HG03045 (cell line): ENCODE data around the gene PPP1R14C.

Experiments
- ATAC-seq: cut with Tn5 transposase; IDR thresholded peaks from one replicate; pipeline ENCODE4 v1.9.1; 2021; ENCODE audit warnings: mild to moderate bottlenecking, moderate library complexity; ENCODE audit not compliant: unreplicated experiment

Gene PPP1R14C

GRCh38 chr6:150142670-150143515 lies at the start of gene PPP1R14C:
TSS of gene PPP1R14C (plus strand) at chr6:150143044. CDS start at chr6:150143193, 149 bp downstream.
- no peak for ATAC-seq

GRCh38 chr6:150093397-150093796 lies 49.4 kb upstream of the PPP1R14C start:
- ATAC-seq, result no peak

GRCh38 chr6:150098155-150098554 lies 44.7 kb upstream of the PPP1R14C start:
- no peak for ATAC-seq

- no peak for ATAC-seq
Measured at GRCh38 chr6:150099546-150099945, 43.3 kb upstream of the PPP1R14C start.

- ATAC-seq, result no peak
Measured at GRCh38 chr6:150099953-150100352, 42.9 kb upstream of the PPP1R14C start.

- ATAC-seq, result no peak
Measured at GRCh38 chr6:150100745-150101144, 42.1 kb upstream of the PPP1R14C start.

GRCh38 chr6:150102750-150103270 lies 40.0 kb upstream of the PPP1R14C start:
- ATAC-seq, result no peak

GRCh38 chr6:150112233-150112632 lies 30.6 kb upstream of the PPP1R14C start:
- ATAC-seq, result no peak

GRCh38 chr6:150115769-150116168 lies 27.1 kb upstream of the PPP1R14C start:
- ATAC-seq, result no peak

GRCh38 chr6:150116200-150116800 lies 26.5 kb upstream of the PPP1R14C start:
- ATAC-seq, result no peak

GRCh38 chr6:150118203-150118602 lies 24.6 kb upstream of the PPP1R14C start:
- no peak for ATAC-seq

GRCh38 chr6:150118627-150119026 lies 24.2 kb upstream of the PPP1R14C start:
- no peak for ATAC-seq

GRCh38 chr6:150119173-150119572 lies 23.7 kb upstream of the PPP1R14C start:
- ATAC-seq, result no peak

- ATAC-seq, result no peak
Measured at GRCh38 chr6:150123645-150124044, 19.2 kb upstream of the PPP1R14C start.

- ATAC-seq, result no peak
Measured at GRCh38 chr6:150124235-150124634, 18.6 kb upstream of the PPP1R14C start.

- no peak for ATAC-seq
Measured at GRCh38 chr6:150126641-150127291, 16.1 kb upstream of the PPP1R14C start.

GRCh38 chr6:150128425-150128824 lies 14.4 kb upstream of the PPP1R14C start:
- ATAC-seq, result no peak

- ATAC-seq, result no peak
Measured at GRCh38 chr6:150129616-150130505, 13.0 kb upstream of the PPP1R14C start.

GRCh38 chr6:150133686-150134085 lies 9.2 kb upstream of the PPP1R14C start:
- no peak for ATAC-seq

- ATAC-seq, result no peak
Measured at GRCh38 chr6:150134280-150134920, 8.4 kb upstream of the PPP1R14C start.
